Parathyroid adenoma (tissue), 2 donors: ENCODE data around the gene ALOXE3.

Source experiments
- H2AFZ ChIP-seq: fragments of 300-600 bp; sonication (generic); one replicate; pipeline ENCODE4 v1.7.0; 2017; ENCODE audit warnings: antibody characterized with exemption, mild to moderate bottlenecking
- H3K27ac ChIP-seq: fragments of 300-600 bp; sonication (generic); one replicate; pipeline ENCODE4 v1.7.0; 2017
- H3K27me3 ChIP-seq: fragments of 300-600 bp; sonication (generic); one replicate; pipeline ENCODE4 v1.7.0; 2017; ENCODE audit warnings: low read length; ENCODE audit not compliant: control insufficient read depth, insufficient read depth
- H3K36me3 ChIP-seq: fragments of 300-600 bp; sonication (generic); one replicate; pipeline ENCODE4 v1.7.0; 2017; ENCODE audit warnings: low read length; ENCODE audit not compliant: control insufficient read depth, insufficient read depth
- H3K4me1 ChIP-seq: fragments of 300-600 bp; sonication (generic); one replicate; pipeline ENCODE4 v1.7.0; 2017; ENCODE audit warnings: control low read depth
- H3K4me2 ChIP-seq: fragments of 300-600 bp; sonication (generic); one replicate; pipeline ENCODE4 v1.7.0; 2017; ENCODE audit warnings: low read length
- H3K4me3 ChIP-seq: fragments of 300-600 bp; sonication (generic); one replicate; pipeline ENCODE4 v1.7.0; 2017; ENCODE audit warnings: low read depth, low read length
- H3K79me2 ChIP-seq: fragments of 300-600 bp; sonication (generic); one replicate; pipeline ENCODE4 v1.7.0; 2017; ENCODE audit warnings: control low read depth
- H3K9ac ChIP-seq: fragments of 300-600 bp; sonication (generic); one replicate; pipeline ENCODE4 v1.7.0; 2017; ENCODE audit warnings: mild to moderate bottlenecking
- H3K9me3 ChIP-seq: fragments of 300-600 bp; sonication (generic); one replicate; pipeline ENCODE4 v1.7.0; 2017; ENCODE audit warnings: low read length; ENCODE audit not compliant: control insufficient read depth
- CTCF ChIP-seq: fragments of 300-600 bp; sonication (generic); IDR thresholded peaks from one replicate; pipeline ENCODE4 v1.7.0; 2017; ENCODE audit warnings: antibody characterized with exemption, mild to moderate bottlenecking
- donor health status: primary hyperparathyroidism.

The ALOXE3 gene

GRCh38 chr17:8117980-8118768 lies at the start of gene ALOXE3:
Gene ALOXE3 (minus strand): TSS chr17:8118514. CDS start chr17:8117990, 524 bp downstream.
- H3K9me3 ChIP-seq, result no peaks in the 10 kb centered on the region
- no peaks in the 10 kb centered on the region for H3K36me3 ChIP-seq
- TF ChIP-seq CTCF, result no peak
- H3K4me2 ChIP-seq, result peak within 1 kb of the TSS; percentile 82
- peak within 1 kb of the TSS; percentile 48 for H3K4me3 ChIP-seq
- peak within 1 kb of the TSS; percentile 78 for H3K27ac ChIP-seq
- H3K79me2 ChIP-seq, result no peaks in the 10 kb centered on the region
- peak within 1 kb of the TSS; percentile 79 for H2AFZ ChIP-seq
- peaks cover 15% of the 10 kb centered on the region for H3K4me1 ChIP-seq
- H3K9ac ChIP-seq, result no peak within 1 kb of the TSS
- H3K27me3 ChIP-seq, result peaks cover 2% of the 10 kb centered on the region

- Histone ChIP-seq H3K79me2 (peaks cover 18% of the 10 kb centered on the region), H3K9me3 (no peaks in the 10 kb centered on the region), H3K27me3 (no peaks in the 10 kb centered on the region), H3K4me2 (no peak overlapping the region), H3K9ac (no peak overlapping the region), H3K27ac (no peak overlapping the region), H3K4me3 (no peak overlapping the region), H3K36me3 (no peaks in the 10 kb centered on the region), H2AFZ (no peak overlapping the region), H3K4me1 (peaks cover 21% of the 10 kb centered on the region)
- TF ChIP-seq CTCF, result no peak
These were observed 49.2 kb upstream of the ALOXE3 start for GRCh38 chr17:8167526-8167925.

GRCh38 chr17:8166731-8167130 lies 48.4 kb upstream of the ALOXE3 start:
- Histone ChIP-seq H3K79me2 (peaks cover 26% of the 10 kb centered on the region), H3K27ac (no peak overlapping the region), H3K4me1 (peaks cover 18% of the 10 kb centered on the region), H3K4me3 (no peak overlapping the region), H3K4me2 (no peak overlapping the region), H3K9me3 (no peaks in the 10 kb centered on the region), H3K9ac (no peak overlapping the region), H3K27me3 (no peaks in the 10 kb centered on the region), H3K36me3 (no peaks in the 10 kb centered on the region), H2AFZ (no peak overlapping the region)
- no peak for TF ChIP-seq CTCF

GRCh38 chr17:8164815-8165131 lies 46.5 kb upstream of the ALOXE3 start:
- Histone ChIP-seq H2AFZ (peak overlapping the region; percentile 93), H3K9ac (no peak overlapping the region), H3K27ac (peak overlapping the region; percentile 100), H3K4me2 (no peak overlapping the region), H3K79me2 (peaks cover 30% of the 10 kb centered on the region), H3K4me3 (no peak overlapping the region), H3K4me1 (peaks cover 30% of the 10 kb centered on the region), H3K9me3 (no peaks in the 10 kb centered on the region), H3K27me3 (no peaks in the 10 kb centered on the region), H3K36me3 (no peaks in the 10 kb centered on the region)
- TF ChIP-seq CTCF, result no peak
